NK-92 (cell line): ENCODE data around the gene DPP3.
A peak's percentile ranks its signal among the peaks of the same experiment; 100 is the strongest.
"Not testable (repeated sequence)": the region's sequence is repeated elsewhere in the genome, so short reads cannot be mapped to it uniquely, and the experiment has no call there.

Source experiments
- DNase-seq: peaks from one replicate; lab custom pipeline; 2025; ENCODE audit not compliant: unreplicated experiment; lab: John Stamatoyannopoulos, UW

Gene DPP3

GRCh38 chr11:66464116-66464515 is 16.1 kb upstream of the DPP3 start:
- not testable (repeated sequence) for DNase-seq

DNA sequence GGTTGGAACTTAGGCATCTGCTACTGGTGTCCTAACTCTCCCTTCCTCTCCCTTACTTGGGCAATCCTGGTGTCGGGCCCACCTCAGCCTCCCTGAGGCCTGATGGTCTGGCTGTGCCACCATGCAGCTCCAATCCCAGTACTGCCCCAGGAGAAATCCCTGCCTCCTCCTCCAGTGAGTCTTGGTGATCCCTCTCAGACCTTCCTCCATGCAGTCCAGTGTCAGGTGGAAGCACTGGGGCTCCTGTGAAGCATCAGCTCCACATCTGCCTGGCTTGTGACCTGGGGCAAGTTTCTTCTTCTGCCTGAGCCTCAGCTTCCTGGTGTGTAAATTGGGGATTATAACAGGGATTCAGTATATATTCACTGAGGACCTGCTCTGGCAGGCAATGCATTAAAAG is 15.3 kb upstream of the DPP3 start:
- DNase-seq, result no peak

DNA sequence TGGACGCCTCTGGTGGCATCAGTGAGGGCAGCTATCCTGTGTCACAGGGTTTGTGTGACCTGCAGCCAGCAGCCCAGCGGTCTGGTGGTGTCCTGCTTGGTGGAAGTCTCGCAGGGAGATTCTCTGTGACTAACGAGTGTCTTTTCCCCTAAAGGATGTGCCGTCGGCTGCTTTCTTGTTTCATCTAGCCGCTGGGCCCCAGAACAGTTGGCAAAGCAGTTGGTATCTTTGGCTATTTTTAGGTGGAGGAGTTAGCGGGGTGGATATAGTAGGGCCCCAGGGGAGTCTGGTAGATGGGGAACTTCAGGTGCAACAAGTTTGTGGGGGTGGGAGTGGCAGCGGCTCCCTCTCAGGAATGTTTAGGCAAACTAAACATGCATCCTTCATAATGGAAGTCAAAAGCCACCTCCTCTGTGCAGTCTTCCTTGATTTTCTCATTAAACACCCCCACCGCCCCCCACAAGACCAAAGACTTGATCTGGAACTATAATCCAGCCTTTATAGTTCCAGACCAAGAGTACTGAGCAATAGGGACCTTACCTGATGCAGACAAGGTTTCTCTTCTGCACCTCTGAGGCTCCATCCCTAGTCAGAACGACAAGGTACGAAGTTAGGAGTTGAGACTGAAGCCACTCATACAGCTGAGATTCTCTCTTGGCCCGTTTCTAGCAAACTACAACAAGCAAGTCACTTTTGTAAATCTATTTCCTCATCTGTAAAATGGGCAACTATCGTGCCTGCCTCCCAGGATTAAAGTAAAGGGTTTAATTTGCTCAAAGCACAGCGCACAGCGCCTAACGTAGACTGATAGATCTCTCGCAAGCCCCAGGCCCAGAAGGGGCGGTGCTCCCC is 14.6 kb upstream of the DPP3 start:
- DNase-seq, result no peak

DNA sequence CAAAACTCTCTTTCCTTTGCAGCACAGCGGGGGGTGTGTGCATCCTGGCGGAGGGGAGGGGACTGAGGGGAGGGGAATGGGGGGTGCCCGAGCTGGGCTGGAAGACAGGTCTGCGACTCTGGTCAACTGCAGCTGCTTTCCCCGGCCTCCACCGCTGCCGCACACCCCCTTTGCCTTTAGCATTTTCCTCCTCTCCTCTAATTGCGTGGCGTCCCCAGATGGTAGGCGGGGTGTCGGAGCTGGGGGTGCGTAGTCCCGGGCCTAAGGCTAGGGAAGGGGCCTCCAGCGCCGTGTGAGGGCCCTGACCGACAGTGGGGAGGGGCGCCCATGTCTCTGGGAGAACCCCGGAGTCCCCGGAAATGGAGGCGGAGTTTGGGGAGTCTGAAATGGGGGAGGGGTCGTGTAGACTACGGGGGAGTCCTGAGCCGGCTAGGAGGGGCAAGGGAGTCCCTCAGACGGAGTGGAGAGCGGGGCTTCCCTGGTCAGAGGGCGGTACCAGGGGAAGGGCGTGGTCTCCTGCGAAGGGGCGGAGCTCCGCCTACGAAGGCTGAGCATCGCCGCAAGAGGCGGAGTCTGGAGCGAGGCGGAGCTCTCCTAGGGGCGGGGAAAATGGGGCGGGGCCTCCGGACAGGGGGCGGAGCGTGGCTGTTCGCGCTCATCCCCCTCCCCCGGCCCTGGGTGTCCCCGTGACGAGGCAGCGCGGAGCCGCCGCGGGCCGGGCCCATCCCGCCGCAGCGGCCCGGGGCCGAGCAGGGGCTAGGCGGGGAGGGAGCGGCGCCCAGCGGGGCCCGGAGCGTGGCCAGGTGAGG is 13.8 kb upstream of the DPP3 start, which contains the start of gene PELI3:
PELI3 (plus strand) TSS at position 681 of the 809 bp plus-strand sequence. CDS start 1,224 bp downstream, outside the sequence.
- DNase-seq, result peak; percentile 59

DNA sequence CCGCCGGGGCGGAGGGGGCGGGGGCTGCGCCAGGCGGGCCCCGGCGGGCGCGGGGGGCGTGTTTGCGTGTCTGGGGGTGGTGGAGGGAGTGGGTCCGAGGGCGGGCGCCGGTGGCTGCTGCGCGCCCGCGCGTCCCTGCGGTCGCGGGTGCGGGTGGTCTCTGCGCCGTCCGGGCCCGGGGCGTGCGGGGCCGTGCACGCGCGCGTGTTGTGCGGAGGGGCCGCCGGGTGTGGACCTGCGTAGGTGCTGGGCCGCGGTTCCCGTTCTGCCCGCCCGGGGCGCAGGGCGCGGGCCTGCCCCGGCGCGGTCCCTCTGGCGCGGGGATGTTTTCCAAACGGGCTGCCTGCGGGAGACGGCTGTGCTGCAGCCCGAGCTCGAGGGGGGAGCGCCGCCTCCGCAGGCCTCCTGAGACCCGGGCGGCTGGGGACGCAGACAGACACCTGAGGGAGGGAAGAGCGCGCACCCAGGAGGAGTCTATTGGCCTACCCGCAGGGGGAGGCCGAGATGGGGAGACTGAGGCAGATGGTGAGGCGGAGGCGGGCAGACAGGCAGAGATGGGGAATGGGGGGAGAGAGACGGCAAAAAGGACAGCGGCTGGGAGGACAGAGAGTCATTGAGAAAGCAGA is 13.1 kb upstream of the DPP3 start:
- no peak for DNase-seq

- DNase-seq, result no peak
These were observed 12.5 kb upstream of the DPP3 start for GRCh38 chr11:66467756-66468155.

GRCh38 chr11:66468691-66469090 is 11.5 kb upstream of the DPP3 start:
- DNase-seq, result no peak

DNA sequence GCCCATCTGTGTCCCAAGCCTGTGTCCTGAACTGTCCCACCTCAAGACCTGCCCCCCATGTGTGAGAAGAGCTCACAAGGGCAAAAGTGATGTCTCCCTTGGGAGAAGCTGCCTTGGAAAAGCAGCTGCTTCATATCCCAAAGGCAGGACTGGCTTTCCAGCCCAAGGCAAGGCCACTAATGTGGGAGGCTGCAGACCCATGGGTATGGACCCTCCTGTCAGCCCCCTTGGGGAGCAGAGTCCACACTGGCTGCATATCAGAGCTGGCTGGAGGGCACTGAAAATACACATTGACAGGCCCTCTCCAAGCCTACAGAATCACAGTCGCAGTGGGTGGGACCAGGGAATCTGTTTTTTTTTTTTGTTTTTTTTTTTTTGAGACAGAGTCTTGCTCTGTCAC is 10.8 kb upstream of the DPP3 start:
- DNase-seq, result no peak

DNA sequence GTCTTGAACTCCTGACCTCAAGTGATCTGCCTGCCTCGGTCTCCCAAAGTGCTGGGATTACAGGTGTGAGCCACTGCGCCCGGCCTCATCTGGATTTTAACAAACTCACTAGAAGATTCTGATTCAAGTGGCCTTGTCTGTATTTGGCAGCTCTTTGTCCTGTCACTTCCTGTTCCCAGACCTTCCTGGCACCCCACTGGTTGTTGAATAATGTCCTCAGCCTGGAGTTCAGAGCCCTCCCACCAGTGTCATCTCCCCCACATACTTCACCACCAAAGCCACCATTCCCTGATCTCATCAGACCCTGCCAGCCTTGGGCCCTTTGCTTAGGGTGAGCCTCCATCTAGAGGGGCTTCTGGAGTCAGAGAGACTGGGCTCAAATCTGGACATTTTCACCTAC is 10.2 kb upstream of the DPP3 start:
- no peak for DNase-seq

- no peak for DNase-seq
These were observed 9.1 kb upstream of the DPP3 start for GRCh38 chr11:66471142-66471541.

- no peak for DNase-seq
These were observed 8.2 kb upstream of the DPP3 start for GRCh38 chr11:66472054-66472453.

DNA sequence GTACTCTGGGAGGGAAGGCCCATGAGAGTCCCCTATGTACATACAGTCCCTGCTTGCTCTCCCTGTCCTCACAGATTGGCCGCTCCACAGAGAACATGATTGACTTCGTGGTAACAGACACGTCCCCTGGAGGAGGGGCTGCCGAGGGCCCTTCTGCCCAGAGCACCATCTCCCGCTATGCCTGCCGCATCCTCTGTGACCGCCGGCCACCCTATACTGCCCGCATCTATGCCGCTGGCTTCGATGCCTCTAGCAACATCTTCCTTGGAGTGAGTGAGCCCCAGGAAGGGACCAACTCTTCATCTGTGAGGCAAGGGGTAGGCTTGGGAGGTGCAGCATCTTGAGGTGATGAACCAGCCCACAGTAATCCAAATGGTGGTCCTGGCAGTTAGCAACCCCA is 7.1 kb upstream of the DPP3 start:
- DNase-seq, result no peak

- DNase-seq, result no peak
These were observed 6.4 kb upstream of the DPP3 start for GRCh38 chr11:66473608-66474515.

- DNase-seq, result no peak
These were observed 4.7 kb upstream of the DPP3 start for GRCh38 chr11:66475349-66476172.

DNA sequence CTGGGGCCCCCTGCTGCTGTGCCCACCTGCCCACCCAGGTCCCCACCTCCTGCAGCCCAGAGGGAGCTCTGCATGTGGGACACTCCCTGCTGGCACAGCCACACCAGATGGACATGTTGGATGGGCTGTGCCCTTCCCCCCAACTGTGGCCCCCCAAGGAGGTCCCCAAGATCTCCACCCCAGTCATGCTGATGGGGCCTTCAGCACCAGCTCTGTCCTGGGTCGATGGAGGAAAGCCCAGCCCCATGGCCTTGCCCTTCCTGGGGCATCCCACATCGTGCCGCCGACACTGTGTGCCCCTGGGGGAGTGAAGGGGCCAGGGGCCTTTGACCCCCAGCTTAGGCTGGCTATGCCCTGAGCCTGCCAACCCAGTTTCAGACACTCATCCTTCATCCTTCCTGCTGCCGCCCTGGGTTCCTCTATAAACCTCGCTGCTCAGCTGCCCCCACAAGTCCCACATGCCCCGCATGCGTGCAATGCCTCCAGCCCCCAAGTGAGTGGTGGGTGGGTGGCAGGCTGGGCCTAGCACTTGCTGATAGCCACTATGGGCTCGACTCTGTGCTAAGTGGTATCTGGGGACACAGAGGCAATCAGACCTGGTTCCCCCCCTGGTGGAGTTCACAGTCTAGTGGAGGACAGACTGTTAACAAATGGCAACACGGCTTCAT is 3.9 kb upstream of the DPP3 start:
- no peak for DNase-seq

GRCh38 chr11:66476841-66477251 is 3.4 kb upstream of the DPP3 start:
- DNase-seq, result no peak

GRCh38 chr11:66477263-66478201 is 2.7 kb upstream of the DPP3 start:
- no peak for DNase-seq

DNA sequence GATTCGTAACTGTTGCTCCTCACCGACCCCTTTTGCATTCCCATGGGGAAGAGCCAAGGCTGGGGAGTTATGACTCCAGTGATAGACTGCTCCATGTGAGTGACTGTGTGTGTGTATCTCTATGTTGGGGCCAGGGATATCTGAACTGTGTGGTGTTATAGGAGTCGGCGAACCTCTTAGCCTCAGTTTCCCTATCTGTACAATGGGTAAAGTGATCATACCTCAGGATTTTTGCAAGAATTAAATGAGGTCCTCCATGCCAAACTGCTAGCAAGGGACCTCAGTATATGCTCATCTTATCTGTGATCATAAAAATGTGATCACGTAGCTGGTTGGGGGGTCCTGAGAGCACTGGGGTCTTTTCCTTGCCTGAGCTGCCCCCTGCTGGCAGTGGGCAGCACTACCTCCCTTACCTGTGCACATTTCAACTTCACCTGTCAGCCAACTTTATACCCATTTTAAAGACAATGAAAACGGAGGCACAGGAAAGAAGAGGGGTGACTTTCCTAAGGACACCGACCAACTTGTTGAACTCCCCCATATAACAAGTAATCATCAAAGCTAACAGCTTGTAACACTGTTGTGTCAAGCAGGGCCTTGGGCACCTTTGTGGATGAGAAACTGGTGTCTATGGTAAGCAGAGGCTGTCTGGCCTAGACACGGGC is 1.4 kb upstream of the DPP3 start:
- DNase-seq, result no peak
